MCF 10A (cell line): ENCODE results near the gene DHRS4L2. TPM values are rescaled to one million over a fixed set of nuclear protein-coding genes. Genes with fewer than 3 reads are reported as not detected.
"Not testable (repeated sequence)": the region's sequence is repeated elsewhere in the genome, so short reads cannot be mapped to it uniquely, and the experiment has no call there.

Experiments used
- BruUV-seq: library from RNA; stranded (reverse); fragments of 400-500 nt; replicated peaks from 2 replicates; lab custom pipeline; 2021; lab: Mats Ljungman, UMichigan
- CTCF ChIA-PET: fragments of 300-600 bp; sonication (Branson Sonifier 250); formaldehyde crosslinking; extraction: SDS; loops from one replicate; lab custom pipeline; 2021; ENCODE audit warnings: antibody characterized with exemption, inconsistent platforms; lab: Yijun Ruan, JAX
- POLR2A ChIA-PET: fragments of 300-600, 350-650 bp; sonication (Branson Sonifier 250); formaldehyde crosslinking; extraction: SDS; loops from one replicate; lab custom pipeline; 2020; ENCODE audit warnings: antibody characterized with exemption, inconsistent platforms; lab: Yijun Ruan, JAX
- DNase-seq: peaks from one replicate; pipeline ENCODE4 v3.0.0-alpha.2; 2018; ENCODE audit not compliant: unreplicated experiment
- H3K27ac Mint-ChIP-seq: one replicate; pipeline ENCODE4 v1.8.0; 2022; ENCODE audit warnings: mild to moderate bottlenecking, low read depth, mixed read lengths; ENCODE audit not compliant: unreplicated experiment
- H3K27me3 Mint-ChIP-seq: one replicate; pipeline ENCODE4 v1.8.0; 2022; ENCODE audit warnings: mixed read lengths; ENCODE audit not compliant: insufficient read depth, unreplicated experiment
- H3K36me3 Mint-ChIP-seq: one replicate; pipeline ENCODE4 v1.8.0; 2022; ENCODE audit warnings: mild to moderate bottlenecking, moderate library complexity, mixed read lengths; ENCODE audit not compliant: insufficient read depth, unreplicated experiment
- H3K4me1 Mint-ChIP-seq: one replicate; pipeline ENCODE4 v1.8.0; 2022; ENCODE audit warnings: mixed read lengths; ENCODE audit not compliant: insufficient read depth, unreplicated experiment
- H3K4me3 Mint-ChIP-seq: one replicate; pipeline ENCODE4 v1.8.0; 2022; ENCODE audit warnings: mild to moderate bottlenecking, moderate library complexity, mixed read lengths; ENCODE audit not compliant: unreplicated experiment
- H3K9me3 Mint-ChIP-seq: one replicate; pipeline ENCODE4 v1.8.0; 2022; ENCODE audit warnings: mixed read lengths; ENCODE audit not compliant: unreplicated experiment
- intact Hi-C: fragments of 100-400 bp; cut with micrococcal nuclease; formaldehyde crosslinking; loops from 2 replicates; pipeline ENCODE4 v1.14.1; 2022
- total RNA-seq: library from RNA; stranded (reverse); gene quantifications from 2 replicates; pipeline ENCODE4 v1.2.3, GENCODE V29; 2022
- TF ChIP-seq, protein P1 (sequence below): fragments of 200-600 bp; IDR thresholded peaks from one replicate; pipeline ENCODE4 v1.8.0; 2022; ENCODE audit warnings: antibody characterized with exemption, mild to moderate bottlenecking; ENCODE audit not compliant: unreplicated experiment

DHRS4L2 gene
- total RNA-seq, 1 experiment from 2014 or later = 20.8 TPM

DNA sequence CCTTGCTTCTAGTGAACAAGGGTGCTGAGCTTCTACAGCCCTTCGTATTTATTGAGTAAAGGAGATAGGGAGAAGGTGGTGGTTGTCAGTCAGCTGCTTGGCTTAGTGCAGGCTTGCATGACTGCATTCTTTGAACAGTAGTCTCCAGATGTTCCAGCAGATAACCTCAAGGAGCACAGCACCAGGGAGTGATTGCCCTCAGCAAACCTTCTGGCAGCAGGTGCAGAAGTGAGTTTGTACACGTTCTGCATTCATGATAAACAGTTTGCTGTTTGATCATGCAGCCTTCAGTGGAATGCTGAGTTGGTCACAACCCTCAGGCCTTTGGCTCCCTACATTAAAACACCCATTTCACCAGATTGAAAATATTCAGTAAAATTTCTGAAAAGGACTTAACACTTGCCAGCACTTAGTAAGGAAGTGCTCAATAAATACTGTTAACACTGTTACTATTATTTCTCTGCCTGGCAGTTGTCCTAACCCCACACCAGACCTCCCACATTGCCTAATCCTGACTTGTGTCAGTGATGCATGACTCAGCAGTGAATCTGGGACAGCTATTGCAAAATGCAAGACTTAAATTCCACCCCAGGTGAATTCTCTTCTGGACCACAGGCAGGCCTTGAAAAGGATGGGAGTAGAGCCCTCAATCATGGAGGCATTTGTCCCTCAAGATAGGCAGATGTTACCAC lies 44.1 kb downstream of the DHRS4L2 start:
- POLR2A ChIA-PET = interaction anchor here (0.5 to 0.9 kb wide), 3 partner anchors 14 to 1051 kb away, joined by 3 read pairs; partner anchors contain the start of gene AJUBA
- Mint-ChIP-seq H3K4me1 (peaks cover 11% of the 10 kb centered on the region), H3K27me3 (peaks cover 6% of the 10 kb centered on the region), H3K36me3 (no peaks in the 10 kb centered on the region), H3K9me3 (peaks cover under 1% of the 10 kb centered on the region), H3K4me3 (no peak overlapping the region), H3K27ac (no peak overlapping the region)
- TF ChIP-seq, protein P1, sequence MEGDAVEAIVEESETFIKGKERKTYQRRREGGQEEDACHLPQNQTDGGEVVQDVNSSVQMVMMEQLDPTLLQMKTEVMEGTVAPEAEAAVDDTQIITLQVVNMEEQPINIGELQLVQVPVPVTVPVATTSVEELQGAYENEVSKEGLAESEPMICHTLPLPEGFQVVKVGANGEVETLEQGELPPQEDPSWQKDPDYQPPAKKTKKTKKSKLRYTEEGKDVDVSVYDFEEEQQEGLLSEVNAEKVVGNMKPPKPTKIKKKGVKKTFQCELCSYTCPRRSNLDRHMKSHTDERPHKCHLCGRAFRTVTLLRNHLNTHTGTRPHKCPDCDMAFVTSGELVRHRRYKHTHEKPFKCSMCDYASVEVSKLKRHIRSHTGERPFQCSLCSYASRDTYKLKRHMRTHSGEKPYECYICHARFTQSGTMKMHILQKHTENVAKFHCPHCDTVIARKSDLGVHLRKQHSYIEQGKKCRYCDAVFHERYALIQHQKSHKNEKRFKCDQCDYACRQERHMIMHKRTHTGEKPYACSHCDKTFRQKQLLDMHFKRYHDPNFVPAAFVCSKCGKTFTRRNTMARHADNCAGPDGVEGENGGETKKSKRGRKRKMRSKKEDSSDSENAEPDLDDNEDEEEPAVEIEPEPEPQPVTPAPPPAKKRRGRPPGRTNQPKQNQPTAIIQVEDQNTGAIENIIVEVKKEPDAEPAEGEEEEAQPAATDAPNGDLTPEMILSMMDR = no peak
- CTCF ChIA-PET = interaction anchor here (0.6 to 1.4 kb wide), 4 partner anchors 19 to 1133 kb away, joined by 3 read pairs; partner anchors contain the start of gene CARMIL3
- DNase-seq = peak; percentile 91
- no TSS peak for BruUV-seq
- intact Hi-C loops = no loop called here

DNA sequence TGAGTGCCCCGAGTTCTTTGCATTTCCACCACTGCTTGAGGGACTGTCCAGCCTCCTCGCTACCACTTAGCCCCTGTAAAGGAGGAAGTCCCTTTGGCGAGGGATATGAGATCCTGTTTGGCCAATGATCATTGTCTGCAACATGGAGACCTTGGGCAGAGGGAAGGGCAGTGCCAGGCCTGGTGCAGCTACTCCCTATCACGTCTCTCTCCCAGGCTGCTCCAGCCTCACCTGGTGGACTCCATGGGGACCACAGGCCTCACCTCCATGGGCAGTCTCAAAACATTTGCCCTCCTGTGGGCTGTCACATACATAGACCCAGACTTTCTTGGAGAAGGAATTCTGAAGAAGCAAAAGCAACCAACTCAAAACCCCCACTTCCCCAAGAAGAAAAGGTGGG lies 47.0 kb downstream of the DHRS4L2 start:
- intact Hi-C loops = loop anchor here (1.0 to 5.0 kb wide), 2 partner anchors 21 to 48 kb away; partner anchors contain the start of gene DHRS4L2
- not testable (repeated sequence) for H3K36me3 Mint-ChIP-seq, BruUV-seq

DNA sequence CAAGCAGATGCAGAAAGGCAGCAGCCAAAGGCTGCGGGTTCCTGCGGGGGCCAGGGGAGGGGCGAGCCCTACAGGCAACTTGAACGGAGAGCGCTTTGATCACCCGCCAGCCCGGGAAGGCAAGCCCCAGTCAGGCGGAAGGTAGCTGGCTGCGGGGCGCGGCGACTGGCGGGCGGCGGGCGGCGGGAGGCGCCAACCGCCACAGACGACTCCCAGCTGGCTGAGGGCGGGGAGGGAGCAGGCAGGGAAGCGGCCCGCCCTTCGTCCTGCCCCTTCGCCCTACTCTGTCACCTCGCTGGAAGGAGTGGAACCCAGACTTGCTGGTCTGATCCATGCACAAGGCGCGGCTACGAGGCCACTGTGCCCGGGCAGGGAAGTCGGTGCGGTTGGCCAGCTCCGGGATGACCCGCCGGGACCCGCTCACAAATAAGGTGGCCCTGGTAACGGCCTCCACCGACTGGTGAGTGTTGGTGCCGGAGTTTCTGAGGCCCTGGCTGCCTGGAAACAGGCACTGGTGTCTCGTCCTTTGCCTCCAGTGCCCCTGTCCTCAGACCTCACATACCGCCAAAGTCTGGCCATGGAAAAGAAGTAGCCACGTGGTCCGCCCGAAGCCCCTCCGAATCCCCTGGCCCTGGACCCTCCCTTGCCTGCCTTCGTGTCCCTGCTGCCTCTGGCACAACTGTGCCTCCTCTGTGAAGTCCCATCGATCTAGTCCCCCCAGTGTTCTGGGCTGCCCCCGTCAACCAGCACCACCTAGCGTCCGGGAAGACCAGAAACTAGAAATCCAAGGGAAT lies 47.6 kb downstream of the DHRS4L2 start:
- ChIA-PET POLR2A (interaction anchor here (0.5 to 1.5 kb wide), 2 partner anchors 47 to 246 kb away, joined by 4 to 5 read pairs; partner anchors contain the start of gene DHRS4L2), CTCF (interaction anchor here (0.6 to 1.4 kb wide), 8 partner anchors 10 to 81 kb away, joined by 3 to 6 read pairs (median 4); no protein-coding TSS in a partner anchor)
- H3K27me3 Mint-ChIP-seq = no peaks in the 10 kb centered on the region
- intact Hi-C loops = loop anchor here (1.0 to 5.0 kb wide), 2 partner anchors 22 to 49 kb away; partner anchors contain the start of gene DHRS4L2
- H3K9me3 Mint-ChIP-seq = no peaks in the 10 kb centered on the region
- H3K36me3 Mint-ChIP-seq = no peaks in the 10 kb centered on the region
- H3K4me3 Mint-ChIP-seq = peak overlapping the region; percentile 76
- no TSS peak for BruUV-seq
- peak; percentile 69 for DNase-seq
- TF ChIP-seq, protein P1 = peak; percentile 88
- H3K4me1 Mint-ChIP-seq = peaks cover 11% of the 10 kb centered on the region
- H3K27ac Mint-ChIP-seq = peak overlapping the region; percentile 54

More for the DNA sequence above, 47.0 kb downstream of the DHRS4L2 start:
- H3K27me3 Mint-ChIP-seq, H3K9me3 Mint-ChIP-seq, H3K27ac Mint-ChIP-seq, DNase-seq: not testable (repeated sequence)
- Mint-ChIP-seq H3K4me1 (peaks cover 11% of the 10 kb centered on the region), H3K4me3 (peak overlapping the region; percentile 76)
- ChIA-PET POLR2A (interaction anchor here (0.5 to 1.5 kb wide), 2 partner anchors 46 to 245 kb away, joined by 4 to 5 read pairs; partner anchors contain the start of gene DHRS4L2), CTCF (interaction anchor here (0.6 to 1.4 kb wide), 8 partner anchors 10 to 82 kb away, joined by 3 to 6 read pairs (median 4); no protein-coding TSS in a partner anchor)

DNA sequence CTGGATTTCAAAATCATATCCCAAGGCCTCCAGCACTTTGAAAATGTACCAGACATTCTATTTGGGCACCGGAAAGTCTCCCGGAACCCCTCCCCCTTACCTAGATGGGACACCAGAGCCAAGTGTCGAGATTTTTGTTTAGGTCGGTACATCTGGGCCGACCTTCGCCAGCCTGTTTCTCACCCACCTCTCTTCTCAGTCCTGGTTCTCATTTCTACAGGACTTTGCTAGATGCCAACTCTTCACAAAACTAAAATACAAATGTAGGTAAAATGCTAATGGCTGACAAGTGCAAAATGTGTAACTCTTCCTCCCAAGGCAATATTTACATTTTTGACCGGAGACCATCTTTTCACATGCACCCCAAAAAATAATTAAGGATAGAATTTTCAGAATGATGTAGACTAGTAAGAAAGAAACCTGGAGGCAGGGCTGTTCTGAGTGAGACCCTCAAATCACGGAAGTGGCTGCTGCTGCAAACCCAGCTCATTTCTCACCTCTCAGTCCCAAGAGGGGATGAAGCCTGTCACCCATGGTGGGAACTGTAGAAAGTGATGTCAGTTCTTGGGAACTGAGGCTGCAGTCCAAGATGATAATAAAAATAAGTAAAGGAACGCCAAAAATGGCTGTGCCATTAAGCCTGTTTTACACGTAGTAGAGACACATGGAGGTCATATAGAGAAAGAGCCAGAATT lies 48.4 kb downstream of the DHRS4L2 start:
- Mint-ChIP-seq H3K27ac (peak overlapping the region; percentile 54), H3K4me1 (peaks cover 11% of the 10 kb centered on the region), H3K4me3 (peak overlapping the region; percentile 76)
- ChIA-PET CTCF (interaction anchor here (1.2 to 1.6 kb wide), 2 partner anchors 46 to 56 kb away, joined by 3 to 6 read pairs; no protein-coding TSS in a partner anchor), POLR2A (interaction anchor here (1.5 kb wide), 1 partner anchor 48 kb away, joined by 5 read pairs; the partner anchor contains the start of gene DHRS4L2)
- intact Hi-C loops = loop anchor here (1.0 to 5.0 kb wide), 2 partner anchors 23 to 50 kb away; partner anchors contain the start of gene DHRS4L2
- H3K27me3 Mint-ChIP-seq, BruUV-seq, H3K36me3 Mint-ChIP-seq, DNase-seq, H3K9me3 Mint-ChIP-seq: not testable (repeated sequence)
